Smooth muscle cell of the umbilical artery (primary cell): ENCODE data around the gene GAGE12E. TPM values are rescaled to one million over a fixed set of nuclear protein-coding genes. Genes with fewer than 3 reads are reported as not detected.

Source experiments
- total RNA-seq: library from RNA; depleted of rRNA; stranded (reverse); fragments of >200 nt; gene quantifications from 2 replicates; pipeline ENCODE4 v1.2.3, GENCODE V29; 2014

The GAGE12E gene
- total RNA-seq: not detected in 2 replicates

GRCh38 chrX:49550989-49551388, at the start of gene GAGE12E:
Gene GAGE12E (plus strand): TSS chrX:49551289. CDS start chrX:49552444, 1,155 bp downstream.

GRCh38 chrX:49531877-49532276, 19.2 kb upstream of the GAGE12E start, which contains the start of gene GAGE12C:
Gene GAGE12C (plus strand): TSS chrX:49532177. CDS start chrX:49533332, 1,155 bp downstream.

GRCh38 chrX:49541433-49541832, 9.7 kb upstream of the GAGE12E start, which contains the start of gene GAGE12D:
Gene GAGE12D (plus strand): TSS chrX:49541733. CDS start chrX:49542888, 1,155 bp downstream.

GRCh38 chrX:49560542-49560941, 9.5 kb downstream of the GAGE12E start, which contains the start of gene GAGE12F:
Gene GAGE12F (plus strand): TSS chrX:49560842. CDS start chrX:49561997, 1,155 bp downstream.

GRCh38 chrX:49570100-49570499, 19.0 kb downstream of the GAGE12E start, which contains the start of gene GAGE12G:
Gene GAGE12G (plus strand): TSS chrX:49570400. CDS start chrX:49571555, 1,155 bp downstream.

GRCh38 chrX:49579649-49580048, 28.6 kb downstream of the GAGE12E start, which contains the start of gene GAGE12H:
Gene GAGE12H (plus strand): TSS chrX:49579949. CDS start chrX:49581104, 1,155 bp downstream.

GRCh38 chrX:49589196-49589595, 38.1 kb downstream of the GAGE12E start, which contains the start of gene GAGE2A:
Gene GAGE2A (plus strand): TSS chrX:49589496. CDS start chrX:49590651, 1,155 bp downstream.

GRCh38 chrX:49598720-49599119, 47.6 kb downstream of the GAGE12E start, which contains the start of gene GAGE1:
Gene GAGE1 (plus strand): TSS chrX:49599020. CDS start chrX:49600175, 1,155 bp downstream.

Other genes starting within 250 kb of the GAGE12E start
- gene GAGE10, start 247.6 kb upstream of the GAGE12E start, total RNA-seq: not detected in 2 replicates
- gene GAGE12J, start 229.3 kb upstream of the GAGE12E start, total RNA-seq: not detected in 2 replicates
- not detected in 2 replicates for gene GAGE13, start 219.7 kb upstream of the GAGE12E start, total RNA-seq
- not detected in 2 replicates for gene GAGE12C, start 19.1 kb upstream of the GAGE12E start, total RNA-seq
- not detected in 2 replicates for gene GAGE12D, start 9.6 kb upstream of the GAGE12E start, total RNA-seq
- gene GAGE12F, start 9.6 kb downstream of the GAGE12E start, total RNA-seq: not detected in 2 replicates
- gene GAGE12G, start 19.1 kb downstream of the GAGE12E start, total RNA-seq: not detected in 2 replicates
- not detected in 2 replicates for gene GAGE12H, start 28.7 kb downstream of the GAGE12E start, total RNA-seq
- gene GAGE2A, start 38.2 kb downstream of the GAGE12E start, total RNA-seq: not detected in 2 replicates
- not detected in 2 replicates for gene GAGE1, start 47.7 kb downstream of the GAGE12E start, total RNA-seq
- gene PAGE1, start 144.7 kb downstream of the GAGE12E start, total RNA-seq: not detected in 2 replicates